ENCODE results near the gene LRRC3C.
"Not testable (repeated sequence)": the region's sequence is repeated elsewhere in the genome, so short reads cannot be mapped to it uniquely, and the experiment has no call there.

The LRRC3C gene, protein sequence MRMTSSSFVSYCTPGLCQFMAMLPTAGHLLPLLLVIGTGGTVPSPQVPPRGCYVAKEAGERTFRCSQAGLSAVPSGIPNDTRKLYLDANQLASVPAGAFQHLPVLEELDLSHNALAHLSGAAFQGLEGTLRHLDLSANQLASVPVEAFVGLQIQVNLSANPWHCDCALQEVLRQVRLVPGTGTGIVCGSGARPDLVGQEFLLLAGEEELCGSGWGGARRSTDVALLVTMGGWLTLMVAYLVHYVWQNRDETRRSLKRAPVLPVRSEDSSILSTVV

DNA sequence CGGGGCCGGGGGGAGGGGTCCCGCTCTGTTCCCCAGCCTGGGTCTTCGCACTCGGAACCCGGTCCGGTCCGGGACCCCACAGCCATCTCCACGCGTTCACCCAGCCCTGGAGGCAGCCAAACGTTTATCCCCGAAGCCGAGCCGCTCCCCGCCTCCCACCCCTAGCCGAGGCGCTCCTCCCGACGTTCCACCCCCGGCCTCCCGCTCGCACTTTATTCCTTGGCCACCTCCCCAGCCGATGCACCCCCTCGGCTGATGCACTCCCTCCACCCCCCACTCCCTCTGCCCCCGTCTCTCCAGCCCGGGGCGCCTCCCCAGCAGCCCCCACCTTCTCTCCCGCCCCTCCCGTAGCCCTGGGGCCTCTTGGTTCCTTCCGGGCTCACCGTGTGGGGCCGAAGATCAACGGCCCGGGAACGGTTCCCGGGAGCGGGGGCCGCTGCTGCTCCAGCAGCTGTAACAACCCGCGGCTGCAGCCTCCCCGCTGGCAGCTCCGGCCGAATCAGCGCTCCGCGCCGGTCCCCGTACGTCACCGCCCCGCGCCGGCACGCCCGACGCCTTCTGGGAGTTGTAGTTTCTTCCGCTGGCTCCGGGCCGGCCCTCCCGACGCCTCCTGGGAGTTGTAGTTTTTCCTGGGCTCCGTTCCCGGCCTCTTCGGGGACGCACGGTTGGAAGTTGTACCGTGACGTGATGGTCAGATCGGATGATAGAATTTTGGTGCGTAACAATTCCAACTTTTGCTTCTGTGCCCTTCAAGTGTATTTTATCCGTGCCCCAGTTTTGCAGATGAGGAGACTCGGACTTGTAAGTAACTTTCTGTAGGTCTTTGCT lies at the start of gene LRRC3C, which contains the start of gene ORMDL3:
Gene LRRC3C (plus strand): TSS at position 632 of the 828 bp plus-strand sequence. CDS start 13,792 bp downstream, outside the sequence.
Gene ORMDL3 (minus strand): TSS at position 501 of the 828 bp plus-strand sequence. CDS start 3,398 bp downstream, outside the sequence.
- peak; percentile 92 for DNase-seq (ENCODE audit: low spot score)
- H3K27me3 Mint-ChIP-seq (ENCODE audit: low read depth), result no peaks in the 10 kb centered on the region
- peaks cover 44% of the 10 kb centered on the region for H3K4me1 Mint-ChIP-seq (ENCODE audit: low read depth)
- no peaks in the 10 kb centered on the region for H3K9me3 Mint-ChIP-seq
- H3K27ac Mint-ChIP-seq, result peak within 1 kb of the TSS; percentile 89
- peaks cover 29% of the 10 kb centered on the region for H3K36me3 Mint-ChIP-seq (ENCODE audit: low read depth)
- peak within 1 kb of the TSS; percentile 92 for H3K4me3 Mint-ChIP-seq

DNA sequence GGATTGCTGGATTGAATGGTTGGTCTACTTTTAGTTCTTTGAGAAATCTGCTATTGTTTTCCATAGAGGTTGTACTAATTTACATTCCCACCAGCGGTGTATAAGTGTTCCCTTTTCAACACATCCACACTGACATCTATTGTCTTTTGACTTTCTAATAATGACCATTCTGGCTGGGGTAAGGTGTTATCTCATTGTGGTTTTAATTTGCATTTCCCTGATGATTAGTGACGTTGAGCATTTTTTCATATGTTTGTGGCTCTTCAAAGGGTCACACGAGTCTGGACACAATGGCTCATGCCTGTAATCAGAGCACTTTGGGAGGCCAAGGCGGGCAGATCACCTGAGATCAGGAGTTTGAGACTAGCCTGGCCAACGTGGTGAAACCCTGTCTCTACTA lies 41.4 kb upstream of the LRRC3C start:
- DNase-seq (ENCODE audit: low spot score); H3K4me1 Mint-ChIP-seq (ENCODE audit: low read depth); H3K27me3 Mint-ChIP-seq (ENCODE audit: low read depth); H3K36me3 Mint-ChIP-seq (ENCODE audit: low read depth); H3K9me3 Mint-ChIP-seq; H3K27ac Mint-ChIP-seq; H3K4me3 Mint-ChIP-seq: not testable (repeated sequence)

GRCh38 chr17:39887078-39887477 lies 40.5 kb upstream of the LRRC3C start:
- Mint-ChIP-seq H3K36me3 (ENCODE audit: low read depth) (no peaks in the 10 kb centered on the region), H3K9me3 (no peaks in the 10 kb centered on the region), H3K4me1 (ENCODE audit: low read depth) (no peaks in the 10 kb centered on the region), H3K4me3 (no peak overlapping the region), H3K27ac (no peak overlapping the region), H3K27me3 (ENCODE audit: low read depth) (peaks cover 1% of the 10 kb centered on the region)
- DNase-seq (ENCODE audit: low spot score), result no peak

- no peaks in the 10 kb centered on the region for H3K36me3 Mint-ChIP-seq (ENCODE audit: low read depth)
- H3K27ac Mint-ChIP-seq, result no peak overlapping the region
- no peak for DNase-seq (ENCODE audit: low spot score)
- H3K4me1 Mint-ChIP-seq (ENCODE audit: low read depth), result no peaks in the 10 kb centered on the region
- no peaks in the 10 kb centered on the region for H3K27me3 Mint-ChIP-seq (ENCODE audit: low read depth)
- H3K4me3 Mint-ChIP-seq, result no peak overlapping the region
- no peaks in the 10 kb centered on the region for H3K9me3 Mint-ChIP-seq
Observed at GRCh38 chr17:39889200-39889599, 38.3 kb upstream of the LRRC3C start.

GRCh38 chr17:39894681-39895376 lies 32.7 kb upstream of the LRRC3C start:
- H3K9me3 Mint-ChIP-seq, result no peaks in the 10 kb centered on the region
- DNase-seq (ENCODE audit: low spot score), result no peak
- H3K27ac Mint-ChIP-seq, result peak overlapping the region; percentile 81
- H3K36me3 Mint-ChIP-seq (ENCODE audit: low read depth), result peaks cover 9% of the 10 kb centered on the region
- H3K27me3 Mint-ChIP-seq (ENCODE audit: low read depth), result no peaks in the 10 kb centered on the region
- H3K4me3 Mint-ChIP-seq, result peak overlapping the region; percentile 30
- H3K4me1 Mint-ChIP-seq (ENCODE audit: low read depth), result peaks cover 13% of the 10 kb centered on the region

DNA sequence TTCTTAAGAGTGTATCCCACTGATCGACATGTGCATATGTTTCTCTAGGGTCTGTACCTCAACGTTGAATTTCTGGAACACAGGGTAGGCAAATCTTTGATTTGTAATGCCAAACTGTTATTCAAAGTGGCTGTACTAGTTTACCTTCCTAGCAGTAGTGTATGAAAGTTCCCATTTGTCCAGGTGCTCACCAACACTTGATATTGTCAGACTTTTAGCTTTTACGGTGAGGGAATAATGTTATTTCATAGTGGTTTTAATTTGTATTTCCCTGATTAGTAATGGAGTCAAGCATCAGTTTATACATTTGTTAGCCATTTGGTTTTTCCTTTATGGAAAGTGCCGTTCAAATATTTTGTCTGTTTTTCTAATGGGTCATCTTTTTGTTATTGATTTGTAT lies 29.4 kb upstream of the LRRC3C start:
- Mint-ChIP-seq H3K36me3 (ENCODE audit: low read depth) (peaks cover 21% of the 10 kb centered on the region), H3K4me3 (no peak overlapping the region), H3K27ac (no peak overlapping the region), H3K27me3 (ENCODE audit: low read depth) (no peaks in the 10 kb centered on the region), H3K9me3 (no peaks in the 10 kb centered on the region), H3K4me1 (ENCODE audit: low read depth) (peaks cover 18% of the 10 kb centered on the region)
- no peak for DNase-seq (ENCODE audit: low spot score)

- no peaks in the 10 kb centered on the region for H3K27me3 Mint-ChIP-seq (ENCODE audit: low read depth)
- no peak for DNase-seq (ENCODE audit: low spot score)
Observed at GRCh38 chr17:39899215-39899614, 28.3 kb upstream of the LRRC3C start.

DNA sequence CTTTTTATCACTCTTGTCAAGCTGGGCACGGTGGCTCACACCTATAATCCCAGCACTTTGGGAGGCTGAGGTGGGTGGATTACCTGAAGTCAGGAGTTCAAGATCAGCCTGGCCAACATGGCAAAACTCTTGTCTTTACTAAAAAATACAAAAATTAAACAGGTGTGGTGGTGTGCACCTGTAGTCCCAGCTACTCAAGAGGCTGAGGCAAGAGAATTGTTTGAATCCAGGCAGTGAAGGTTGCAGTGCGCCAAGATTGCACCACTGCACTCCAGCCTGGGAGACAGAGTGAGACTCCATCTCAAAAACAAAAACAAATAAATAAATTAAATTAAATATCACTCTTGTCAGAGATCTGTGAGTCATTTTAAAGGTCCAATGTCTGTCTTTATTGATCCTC lies 25.5 kb upstream of the LRRC3C start:
- DNase-seq (ENCODE audit: low spot score); H3K27me3 Mint-ChIP-seq (ENCODE audit: low read depth); H3K4me3 Mint-ChIP-seq; H3K9me3 Mint-ChIP-seq; H3K27ac Mint-ChIP-seq: not testable (repeated sequence)
- Mint-ChIP-seq H3K4me1 (ENCODE audit: low read depth) (peaks cover 26% of the 10 kb centered on the region), H3K36me3 (ENCODE audit: low read depth) (peaks cover 51% of the 10 kb centered on the region)

More at GRCh38 chr17:39899215-39899614, 28.3 kb upstream of the LRRC3C start:
- Mint-ChIP-seq H3K4me1 (ENCODE audit: low read depth) (peaks cover 25% of the 10 kb centered on the region), H3K27ac (no peak overlapping the region), H3K9me3 (no peaks in the 10 kb centered on the region), H3K4me3 (no peak overlapping the region), H3K36me3 (ENCODE audit: low read depth) (peaks cover 26% of the 10 kb centered on the region)

- H3K4me3 Mint-ChIP-seq, result peak overlapping the region; percentile 72
- H3K27ac Mint-ChIP-seq, result peak overlapping the region; percentile 83
- no peaks in the 10 kb centered on the region for H3K9me3 Mint-ChIP-seq
- H3K27me3 Mint-ChIP-seq (ENCODE audit: low read depth), result no peaks in the 10 kb centered on the region
- H3K4me1 Mint-ChIP-seq (ENCODE audit: low read depth), result peaks cover 26% of the 10 kb centered on the region
- DNase-seq (ENCODE audit: low spot score), result peak; percentile 36
- H3K36me3 Mint-ChIP-seq (ENCODE audit: low read depth), result peaks cover 55% of the 10 kb centered on the region
Observed at GRCh38 chr17:39903158-39903884, 24.2 kb upstream of the LRRC3C start.

GRCh38 chr17:39904990-39905288 lies 22.6 kb upstream of the LRRC3C start:
- no peaks in the 10 kb centered on the region for H3K27me3 Mint-ChIP-seq (ENCODE audit: low read depth)
- H3K36me3 Mint-ChIP-seq (ENCODE audit: low read depth), result peaks cover 59% of the 10 kb centered on the region
- H3K4me3 Mint-ChIP-seq, result no peak overlapping the region
- peaks cover 26% of the 10 kb centered on the region for H3K4me1 Mint-ChIP-seq (ENCODE audit: low read depth)
- DNase-seq (ENCODE audit: low spot score), result no peak
- H3K27ac Mint-ChIP-seq, result peak overlapping the region; percentile 81
- no peaks in the 10 kb centered on the region for H3K9me3 Mint-ChIP-seq

- DNase-seq (ENCODE audit: low spot score), result no peak
- no peak overlapping the region for H3K27ac Mint-ChIP-seq
- H3K4me1 Mint-ChIP-seq (ENCODE audit: low read depth), result peaks cover 13% of the 10 kb centered on the region
- H3K36me3 Mint-ChIP-seq (ENCODE audit: low read depth), result peaks cover 67% of the 10 kb centered on the region
- H3K27me3 Mint-ChIP-seq (ENCODE audit: low read depth), result no peaks in the 10 kb centered on the region
- no peak overlapping the region for H3K4me3 Mint-ChIP-seq
- no peaks in the 10 kb centered on the region for H3K9me3 Mint-ChIP-seq
Observed at GRCh38 chr17:39908789-39909352, 18.7 kb upstream of the LRRC3C start.

DNA sequence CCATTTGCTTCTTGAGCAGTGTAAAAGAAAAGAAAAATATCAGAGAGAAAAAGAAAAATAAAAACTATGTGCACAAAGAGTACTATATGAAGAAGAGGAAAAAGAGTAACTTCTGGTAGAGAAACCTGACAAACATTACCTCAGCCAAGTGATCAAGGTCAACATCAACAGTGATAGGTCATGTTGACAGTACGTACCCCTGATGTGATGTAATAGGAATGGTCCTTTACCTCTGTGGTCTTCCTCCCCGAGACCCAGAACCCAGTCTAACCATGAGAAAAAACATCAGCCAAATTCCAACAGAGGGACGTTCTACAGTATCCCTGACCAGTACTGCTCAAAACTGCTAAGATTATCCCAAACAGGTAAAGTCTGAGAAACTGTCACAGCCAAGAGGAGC lies 13.5 kb upstream of the LRRC3C start:
- H3K4me1 Mint-ChIP-seq (ENCODE audit: low read depth), result peaks cover 20% of the 10 kb centered on the region
- H3K36me3 Mint-ChIP-seq (ENCODE audit: low read depth), result peaks cover 68% of the 10 kb centered on the region
- no peaks in the 10 kb centered on the region for H3K9me3 Mint-ChIP-seq
- H3K27me3 Mint-ChIP-seq (ENCODE audit: low read depth), result no peaks in the 10 kb centered on the region
- DNase-seq (ENCODE audit: low spot score), result no peak
- H3K4me3 Mint-ChIP-seq, result no peak overlapping the region
- peak overlapping the region; percentile 46 for H3K27ac Mint-ChIP-seq

DNA sequence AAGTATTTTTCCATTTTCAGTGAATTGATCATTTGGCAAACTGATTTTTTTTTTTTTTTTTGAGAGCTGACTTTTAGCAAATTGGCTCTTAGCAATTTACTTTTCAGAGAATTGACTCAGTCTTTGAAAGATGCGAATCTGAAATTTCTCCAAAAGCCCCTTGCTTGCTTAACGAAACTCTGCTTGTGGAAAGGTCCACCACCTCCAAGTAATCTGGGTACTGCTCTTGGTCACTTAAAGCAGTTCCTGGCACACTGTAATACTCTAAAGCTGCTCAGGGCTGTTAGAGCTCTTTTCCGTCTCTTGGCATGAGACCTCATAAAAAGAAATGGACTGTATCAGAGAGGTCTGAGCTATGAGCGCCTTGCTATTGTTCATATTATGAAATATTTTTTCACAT lies 12.0 kb upstream of the LRRC3C start:
- Mint-ChIP-seq H3K4me3 (no peak overlapping the region), H3K27ac (no peak overlapping the region), H3K4me1 (ENCODE audit: low read depth) (peaks cover 31% of the 10 kb centered on the region), H3K36me3 (ENCODE audit: low read depth) (peaks cover 66% of the 10 kb centered on the region), H3K27me3 (ENCODE audit: low read depth) (no peaks in the 10 kb centered on the region), H3K9me3 (no peaks in the 10 kb centered on the region)
- DNase-seq (ENCODE audit: low spot score), result no peak
